GM15510 (cell line): ENCODE data around the gene GRAMD4.

ENCODE experiments used
- POLR2A ChIP-seq: IDR thresholded peaks from 3 replicates; pipeline ENCODE4 v1.6.1; 2011; ENCODE audit warnings: borderline replicate concordance; ENCODE audit not compliant: insufficient read length; ENCODE audit errors: extremely low read depth

GRAMD4 gene

DNA sequence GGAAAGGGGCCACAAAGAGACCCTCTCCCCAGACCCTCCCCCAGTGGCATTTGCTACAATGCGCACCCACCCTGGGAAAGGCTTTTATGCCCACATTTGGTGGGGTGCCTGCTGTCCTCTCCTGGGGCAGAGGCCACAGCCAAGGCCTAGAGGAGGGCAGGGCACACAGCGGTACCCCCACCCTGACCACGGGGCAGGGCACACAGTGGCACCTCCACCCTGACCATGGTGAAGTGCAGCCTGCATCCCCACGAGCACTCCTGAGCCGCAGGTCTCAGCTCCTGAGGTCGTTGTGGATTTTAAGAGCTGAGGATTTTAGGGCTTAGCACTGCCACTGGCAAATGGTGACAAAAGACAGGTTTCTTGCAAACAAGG lies 83.8 kb downstream of the GRAMD4 start:
- TF ChIP-seq POLR2A, result no peak

DNA sequence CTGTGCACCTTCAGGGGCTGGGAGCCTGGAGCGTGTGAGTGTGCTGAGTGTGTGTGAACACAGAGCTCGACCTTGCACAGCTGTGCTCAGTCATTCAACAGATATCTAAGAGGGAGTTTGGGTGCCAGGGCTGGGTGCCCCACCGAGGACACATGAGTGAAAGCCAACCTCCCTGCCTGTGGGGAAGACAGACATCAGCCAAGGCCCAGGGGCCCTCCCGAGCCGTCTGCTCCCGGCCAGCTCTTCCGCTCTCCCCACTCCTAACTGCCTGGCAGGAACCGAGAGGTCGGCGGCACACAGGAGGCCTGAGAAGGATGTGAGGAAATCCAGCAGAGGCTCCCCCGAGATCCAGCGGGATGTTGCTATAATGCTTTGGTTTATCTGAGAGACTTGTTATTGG lies 85.9 kb downstream of the GRAMD4 start:
- no peak for TF ChIP-seq POLR2A

DNA sequence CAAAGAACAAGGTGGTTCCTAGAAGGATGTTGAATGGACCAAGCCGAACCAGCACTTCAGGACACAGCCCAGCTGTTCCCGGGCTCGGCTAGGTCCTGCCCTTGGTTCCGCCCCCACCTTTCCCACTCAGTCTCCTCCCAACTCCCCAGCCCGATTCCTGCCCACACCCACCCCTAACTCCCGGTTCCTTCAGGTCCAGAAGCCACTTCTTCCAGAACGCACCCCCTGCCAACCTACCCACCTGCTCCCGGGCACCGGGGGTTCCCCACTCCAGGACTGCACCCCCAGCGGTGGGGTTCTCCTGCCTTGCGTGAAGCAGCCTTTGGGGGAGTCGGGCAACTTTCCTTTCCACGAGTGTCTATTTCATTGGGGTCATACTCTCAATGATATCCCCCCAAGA lies 87.1 kb downstream of the GRAMD4 start:
- TF ChIP-seq POLR2A, result no peak

DNA sequence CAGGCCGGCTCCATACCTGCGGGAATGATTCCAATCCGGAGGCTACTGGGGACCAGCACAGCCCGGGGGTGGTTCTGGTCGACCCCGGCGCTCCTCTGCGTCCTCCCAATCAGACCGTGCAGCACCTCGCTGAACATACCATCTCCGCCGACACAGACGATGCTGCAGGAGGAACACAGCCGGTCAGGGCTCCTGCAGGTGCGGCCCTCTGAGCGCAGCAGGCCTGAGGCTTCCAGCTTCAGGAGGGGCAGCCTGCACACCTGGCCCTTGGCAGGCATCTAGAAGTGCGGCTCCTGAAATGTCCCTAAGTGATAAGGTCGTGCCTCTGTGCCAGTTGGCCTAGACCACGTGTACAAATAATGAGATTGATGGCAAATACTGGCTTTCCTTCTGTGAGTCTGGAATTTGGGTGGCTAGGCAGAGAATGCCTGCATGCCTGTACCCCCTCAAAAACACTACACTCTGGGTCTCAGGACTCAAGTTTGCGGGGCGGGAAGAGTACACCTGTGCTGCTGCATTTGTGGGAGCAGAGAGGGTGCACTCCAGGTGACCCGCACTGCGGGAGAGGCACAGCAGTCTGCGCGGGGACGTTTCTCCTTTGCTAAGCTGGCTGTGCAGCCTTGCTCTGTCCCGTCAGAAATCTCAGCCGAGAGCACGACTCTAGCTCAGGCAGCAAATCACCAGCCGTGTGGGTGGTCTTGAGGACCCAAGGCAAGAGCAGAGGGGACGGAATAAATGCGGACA lies 87.8 kb downstream of the GRAMD4 start:
- no peak for TF ChIP-seq POLR2A

DNA sequence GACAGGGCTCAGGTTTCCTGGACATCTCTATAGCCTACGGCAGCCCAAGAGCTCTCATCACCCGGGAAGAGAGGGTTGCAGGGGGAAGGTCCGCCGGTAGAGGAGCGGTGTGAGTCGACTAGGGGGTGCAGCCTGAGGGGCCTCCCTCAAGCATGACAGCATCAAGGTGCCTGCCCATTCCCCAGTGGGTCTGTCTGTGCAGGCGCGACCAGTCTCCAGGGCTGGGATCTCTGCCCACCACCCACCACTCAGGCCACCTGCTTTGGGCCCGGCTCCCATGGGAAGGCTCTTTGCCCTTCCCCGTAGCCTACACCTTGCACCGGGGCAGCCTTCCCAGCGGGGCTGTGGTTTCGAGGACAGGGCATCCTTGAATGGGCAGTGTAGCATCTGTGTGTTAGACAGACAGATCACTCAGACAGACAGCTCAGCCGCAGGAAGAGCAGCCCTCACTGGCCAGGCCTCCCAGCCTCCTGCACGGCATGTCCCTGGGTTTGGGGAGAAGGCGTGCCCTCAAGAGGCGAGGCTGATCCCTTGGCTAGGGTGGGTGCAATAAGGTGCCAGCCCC lies 88.7 kb downstream of the GRAMD4 start:
- TF ChIP-seq POLR2A, result no peak

DNA sequence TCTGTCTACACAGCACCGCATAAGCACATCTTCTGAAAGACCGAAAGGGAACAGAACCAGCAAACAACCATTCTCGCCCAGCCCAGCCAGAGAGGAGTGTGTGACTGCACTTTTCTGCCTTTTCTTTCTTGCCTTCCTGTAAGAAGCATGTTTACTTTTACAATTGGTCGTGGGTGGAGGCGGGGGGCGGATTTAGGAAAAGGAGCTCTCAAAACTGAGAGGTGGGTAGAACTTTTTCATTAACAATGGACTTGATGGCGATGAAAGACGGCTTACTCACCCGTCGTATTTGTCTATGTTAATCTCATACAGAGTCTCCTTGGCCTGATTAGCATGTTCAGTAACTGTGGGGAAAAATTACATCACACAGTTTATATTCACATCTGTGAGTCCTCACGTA lies 90.6 kb downstream of the GRAMD4 start:
- no peak for TF ChIP-seq POLR2A

DNA sequence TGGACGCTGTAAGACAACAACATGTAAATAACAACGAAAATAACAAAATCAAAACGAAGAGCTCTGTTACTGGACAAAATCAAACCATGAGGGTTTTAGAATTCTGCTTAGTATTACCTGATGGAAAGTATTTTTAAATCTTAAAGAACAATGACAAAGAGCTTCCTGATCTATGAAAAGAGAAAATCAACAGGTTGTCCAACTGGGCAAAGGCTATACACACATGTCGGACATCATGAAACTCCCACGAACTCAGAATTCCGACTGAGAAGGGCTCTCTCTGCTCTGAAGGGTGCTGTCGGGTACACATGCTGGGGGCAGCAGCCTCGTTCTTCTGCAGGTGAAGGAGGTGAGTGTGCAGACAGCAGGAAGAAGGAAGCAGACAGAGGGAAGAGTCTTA lies 92.1 kb downstream of the GRAMD4 start:
- no peak for TF ChIP-seq POLR2A

DNA sequence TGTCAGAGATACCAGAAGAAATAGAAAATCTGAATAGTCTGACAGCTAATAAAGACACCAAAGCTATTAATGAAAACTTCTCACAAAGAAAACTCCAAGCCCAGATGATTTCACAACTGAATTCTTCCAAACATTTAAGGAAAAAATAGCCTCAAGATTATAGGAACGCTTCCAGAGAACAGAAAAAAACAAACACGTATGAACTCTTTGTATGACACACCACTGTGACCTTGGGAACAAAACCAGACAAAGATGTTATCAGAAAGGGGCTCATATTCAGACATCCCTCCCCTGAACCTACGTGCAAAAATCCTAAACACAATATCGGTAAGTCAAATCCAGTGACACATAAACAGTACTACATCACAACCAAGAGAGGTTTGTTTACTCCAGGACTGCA lies 94.4 kb downstream of the GRAMD4 start:
- no peak for TF ChIP-seq POLR2A

DNA sequence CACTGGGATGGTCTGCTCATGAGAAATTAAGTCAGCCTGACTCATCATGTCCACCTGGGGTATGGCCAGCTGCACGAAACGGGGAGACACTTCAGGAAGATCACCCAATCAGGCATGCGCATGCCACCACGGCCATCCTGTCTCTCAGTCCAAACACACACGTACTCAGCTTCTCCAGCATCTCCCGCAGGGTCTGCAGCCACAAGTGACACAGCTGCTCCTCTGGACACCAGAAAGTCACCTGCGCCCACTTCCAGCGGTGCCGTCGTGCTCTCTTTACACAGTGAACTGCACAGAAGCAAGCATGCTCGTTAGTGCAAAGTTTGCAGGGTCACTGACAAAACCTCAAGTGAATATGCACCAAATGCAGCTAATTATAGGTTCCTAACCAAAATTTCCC lies 99.7 kb downstream of the GRAMD4 start:
- no peak for TF ChIP-seq POLR2A

DNA sequence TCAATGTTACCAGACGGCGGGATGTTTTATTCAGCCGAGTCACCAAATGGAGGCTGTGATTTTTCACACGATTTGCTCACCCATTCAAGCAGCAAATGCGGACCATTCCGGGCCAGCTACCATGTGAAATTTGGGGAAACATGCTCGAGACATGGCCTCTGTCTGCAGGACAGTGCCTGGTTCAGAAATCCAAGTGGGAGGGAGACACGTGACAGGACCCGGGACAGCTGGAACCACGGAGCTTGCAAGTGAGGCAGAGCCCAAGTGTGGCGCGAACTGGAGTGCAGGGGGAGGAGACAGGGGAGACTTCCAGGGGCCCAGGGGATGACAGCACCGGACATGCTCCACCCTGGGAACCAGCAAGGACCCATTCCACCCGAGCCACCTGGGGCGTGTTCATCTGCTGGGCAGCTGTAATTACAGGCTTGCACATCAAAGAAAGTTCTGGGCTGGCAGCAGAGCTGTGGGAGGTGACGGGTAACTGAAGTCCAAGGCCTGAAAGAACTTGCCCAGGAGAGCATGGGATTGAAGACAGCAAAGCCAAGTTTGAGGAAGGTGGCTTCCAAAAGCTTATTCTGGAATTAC lies 101.4 kb downstream of the GRAMD4 start:
- TF ChIP-seq POLR2A, result no peak

DNA sequence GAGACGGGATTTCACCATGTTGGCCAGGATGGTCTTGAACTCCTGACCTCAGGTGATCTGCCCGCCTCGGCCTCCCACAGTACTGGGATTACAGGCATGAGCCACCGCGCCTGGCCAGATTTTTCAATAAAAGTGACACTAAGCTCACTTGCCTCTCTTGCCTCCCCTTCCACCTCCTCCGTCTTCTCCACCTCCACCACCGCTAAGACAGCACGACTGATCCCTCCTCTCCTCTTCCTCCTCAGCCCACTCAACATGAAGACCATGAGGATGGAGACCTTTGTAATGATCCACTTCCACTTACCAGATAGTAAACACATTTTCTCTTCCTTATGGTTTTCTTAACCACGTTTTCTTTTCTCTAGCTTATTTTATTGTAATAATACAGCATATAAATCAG lies 103.7 kb downstream of the GRAMD4 start:
- no peak for TF ChIP-seq POLR2A

DNA sequence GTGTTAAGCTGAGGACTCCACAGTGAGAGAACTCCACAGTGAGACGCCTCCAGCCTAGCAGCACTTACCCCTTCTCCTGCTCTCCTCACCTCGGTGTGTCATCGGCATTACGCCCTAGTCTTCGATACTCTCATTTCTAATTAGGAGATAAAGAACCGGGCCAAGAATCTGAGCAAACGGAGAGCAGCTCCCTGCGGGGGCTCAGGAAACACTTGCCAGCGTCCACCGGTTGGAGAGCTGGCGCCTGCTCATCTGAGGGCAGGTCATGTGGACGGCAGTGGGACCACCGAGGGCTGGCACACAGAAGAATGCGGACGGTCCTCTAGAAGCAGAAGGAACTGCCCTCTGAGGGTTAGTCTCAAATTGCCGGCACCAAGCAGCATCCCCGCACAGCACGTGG lies 104.9 kb downstream of the GRAMD4 start:
- no peak for TF ChIP-seq POLR2A

DNA sequence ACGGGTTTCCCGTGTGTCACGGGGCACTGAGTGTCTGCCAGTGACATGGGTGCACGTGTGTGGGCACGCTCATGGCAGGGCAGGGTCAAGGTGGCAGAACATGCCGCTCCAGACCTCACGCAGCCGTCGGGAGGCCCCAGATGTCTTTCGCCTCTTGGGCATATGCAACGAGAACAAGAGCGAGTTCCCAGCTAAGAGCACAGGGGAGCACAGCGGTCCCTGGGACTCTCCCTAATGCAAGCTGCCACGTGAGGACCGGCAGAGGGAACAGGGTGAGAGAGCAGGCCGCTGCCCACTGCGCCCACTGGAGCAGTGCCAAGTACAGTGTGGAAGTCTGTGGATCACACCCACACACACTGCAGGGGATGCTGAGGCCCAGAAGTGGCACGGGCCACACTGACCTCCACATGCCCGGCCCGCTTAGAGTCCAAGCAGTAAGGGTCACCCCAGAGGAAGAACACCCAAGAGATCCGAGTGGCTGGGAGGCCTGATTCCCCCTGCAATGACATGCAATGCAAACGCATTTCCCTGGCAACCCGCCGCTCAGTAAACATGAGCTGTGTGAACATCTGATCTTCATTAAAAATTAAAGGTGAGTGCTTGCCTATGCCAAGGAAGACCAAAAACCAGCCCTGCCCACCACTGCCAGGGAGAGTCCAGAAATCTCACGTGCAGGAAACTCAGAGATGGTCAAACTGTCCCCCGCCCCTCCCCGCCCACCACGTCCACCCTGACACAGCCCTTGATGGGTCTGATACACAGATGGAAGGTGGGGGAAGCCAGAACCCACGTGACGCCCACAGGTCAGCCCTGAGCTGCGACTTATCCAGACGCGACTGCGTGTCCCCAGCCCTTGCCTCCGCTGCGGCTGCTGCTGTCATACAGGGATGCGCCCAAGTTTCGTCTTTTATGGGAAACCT lies 106.1 kb downstream of the GRAMD4 start:
- no peak for TF ChIP-seq POLR2A

DNA sequence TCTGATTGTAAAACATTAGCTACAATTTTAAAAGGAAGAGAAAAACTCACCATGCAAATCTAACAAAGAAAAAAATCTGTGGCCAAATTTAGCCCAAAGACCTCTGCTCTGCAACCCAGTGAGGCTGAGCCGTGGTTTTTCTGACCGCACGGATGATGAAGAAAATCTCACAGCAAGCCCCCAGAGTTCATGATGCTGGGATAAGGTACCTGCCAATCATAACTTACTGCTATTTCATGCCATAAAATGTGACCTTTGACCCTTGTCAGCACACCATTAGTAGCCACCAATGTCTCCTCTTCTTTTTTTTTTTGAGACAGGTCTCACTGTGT lies 106.8 kb downstream of the GRAMD4 start:
- no peak for TF ChIP-seq POLR2A

DNA sequence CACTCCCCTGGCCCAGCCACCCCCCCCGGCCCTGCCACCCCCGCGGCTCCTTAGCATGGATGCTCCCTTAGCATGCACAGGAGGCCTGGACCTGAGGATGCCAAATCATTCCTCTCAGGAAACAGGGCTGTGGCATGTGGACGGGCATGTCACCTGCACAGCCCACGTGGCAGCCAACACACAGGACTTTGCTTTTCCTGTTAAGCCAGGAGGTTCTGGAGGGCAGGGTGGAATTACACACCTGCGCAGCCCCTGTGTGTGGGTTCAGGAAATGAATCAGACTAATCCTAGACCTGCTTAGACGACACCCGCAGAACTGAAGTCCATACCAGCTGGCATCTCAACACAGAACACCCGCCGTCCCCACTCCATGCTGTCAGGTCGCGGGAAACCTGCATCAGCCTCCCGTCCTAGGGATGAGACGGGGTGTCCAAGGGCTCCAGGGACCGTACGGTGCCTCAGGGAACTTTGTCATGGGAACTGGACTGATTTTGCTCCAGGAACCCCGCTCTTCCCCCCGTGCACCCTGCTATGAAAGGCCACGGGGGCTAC lies 107.7 kb downstream of the GRAMD4 start:
- TF ChIP-seq POLR2A, result no peak

DNA sequence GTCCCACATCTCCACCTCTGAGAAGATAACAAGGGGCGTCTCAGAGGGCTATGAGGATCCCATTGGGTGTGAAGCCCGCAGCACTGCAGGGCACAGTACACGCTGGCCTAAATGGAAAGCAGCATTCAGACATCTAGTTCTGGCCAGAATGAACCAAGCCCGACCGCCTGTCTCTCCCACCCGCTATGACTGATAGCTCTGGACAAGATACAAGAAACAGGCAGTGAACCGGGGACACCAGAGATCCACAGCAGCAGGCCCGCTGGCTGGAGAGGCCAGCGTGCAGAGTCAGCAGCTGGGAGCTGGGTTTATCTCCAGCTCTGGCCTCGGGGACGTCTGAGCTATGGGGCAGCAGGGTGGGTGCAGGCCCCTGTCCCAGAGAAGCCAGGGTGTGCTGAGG lies 108.3 kb downstream of the GRAMD4 start:
- TF ChIP-seq POLR2A, result no peak
